ENCODE data around the gene OLFM4.

OLFM4 gene

DNA sequence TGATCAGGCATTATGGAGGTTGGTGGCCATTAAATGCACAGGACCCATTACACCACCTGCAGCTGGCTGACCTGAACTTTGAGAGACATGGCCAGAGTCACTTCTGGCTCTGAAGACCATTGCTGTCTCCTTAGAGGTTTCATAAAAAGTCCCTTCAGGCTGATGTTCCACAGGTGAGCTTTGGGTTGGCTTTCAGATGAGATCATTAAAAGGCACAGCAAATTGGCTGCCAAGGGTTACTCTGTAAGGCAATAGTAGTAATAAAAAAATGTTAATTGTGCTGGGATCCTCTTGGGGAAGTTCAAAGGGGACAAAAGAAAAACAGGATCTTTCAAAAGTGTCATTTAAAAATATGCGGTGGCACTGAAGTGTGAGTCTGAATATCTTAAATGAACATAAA, 4.2 kb downstream of the OLFM4 start:
- H3K4me3 ChIP-seq: no peak overlapping the region
- no peaks in the 10 kb centered on the region for H4K20me1 ChIP-seq
- no peaks in the 10 kb centered on the region for H3K9me3 ChIP-seq
- no peaks in the 10 kb centered on the region for H3K27me3 ChIP-seq
- H3K36me3 ChIP-seq: no peaks in the 10 kb centered on the region
- no peaks in the 10 kb centered on the region for H3K4me1 ChIP-seq
- H3K4me2 ChIP-seq: no peak overlapping the region
- no peak for TF ChIP-seq Cebpa-rat (IDR thresholded peaks at IDR 0.05)
- H3K9ac ChIP-seq: no peak overlapping the region
- no peak overlapping the region for H3K27ac ChIP-seq

DNA sequence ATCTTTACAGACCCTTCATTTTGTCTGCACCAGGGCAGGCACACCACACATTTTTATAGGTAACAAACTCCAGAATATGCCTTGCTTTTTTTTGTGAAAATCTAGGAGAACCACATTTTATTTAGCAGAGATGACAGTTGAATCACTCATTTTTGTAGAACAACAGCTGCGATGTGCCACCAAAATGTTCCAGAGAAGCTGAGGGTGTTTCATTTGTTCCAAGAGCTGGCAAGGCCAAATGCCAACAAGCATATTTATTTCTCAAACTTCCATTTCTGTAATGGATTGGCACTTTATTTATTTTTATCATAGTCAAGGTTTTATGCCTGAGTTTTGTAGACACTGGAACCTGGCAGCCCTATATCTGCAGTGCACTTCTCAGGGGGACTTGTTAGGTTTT, 10.4 kb downstream of the OLFM4 start:
- Histone ChIP-seq H3K9ac (no peak overlapping the region), H3K4me3 (no peak overlapping the region), H4K20me1 (no peaks in the 10 kb centered on the region), H3K36me3 (no peaks in the 10 kb centered on the region), H3K9me3 (no peaks in the 10 kb centered on the region), H3K4me1 (no peaks in the 10 kb centered on the region), H3K27me3 (no peaks in the 10 kb centered on the region), H3K4me2 (no peak overlapping the region), H3K27ac (no peak overlapping the region)
- TF ChIP-seq Cebpa-rat (IDR thresholded peaks at IDR 0.05): no peak

DNA sequence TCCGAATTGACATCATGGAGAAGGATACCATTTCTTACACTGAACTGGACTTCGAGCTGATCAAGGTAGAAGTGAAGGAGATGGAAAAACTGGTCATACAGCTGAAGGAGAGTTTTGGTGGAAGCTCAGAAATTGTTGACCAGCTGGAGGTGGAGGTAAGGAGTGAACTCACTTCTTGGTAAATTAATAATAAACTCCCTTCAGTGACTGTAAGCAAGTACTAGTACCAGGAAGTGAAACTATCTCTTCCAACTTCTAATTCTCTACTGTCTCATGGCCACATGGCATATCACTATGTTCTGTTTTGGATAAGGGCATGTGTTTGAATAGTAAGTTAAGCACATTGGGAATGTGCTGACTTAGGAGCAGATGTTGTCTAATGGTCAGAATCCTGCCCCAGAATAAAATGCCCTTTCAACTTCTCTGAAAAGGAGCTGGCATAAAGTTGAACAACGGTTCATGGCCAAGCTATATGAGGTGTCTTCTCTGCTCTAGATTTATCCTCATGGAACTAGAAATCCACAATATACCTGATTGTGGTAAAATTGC, 13.4 kb downstream of the OLFM4 start:
- Histone ChIP-seq H3K9me3 (no peaks in the 10 kb centered on the region), H3K9ac (no peak overlapping the region)

DNA sequence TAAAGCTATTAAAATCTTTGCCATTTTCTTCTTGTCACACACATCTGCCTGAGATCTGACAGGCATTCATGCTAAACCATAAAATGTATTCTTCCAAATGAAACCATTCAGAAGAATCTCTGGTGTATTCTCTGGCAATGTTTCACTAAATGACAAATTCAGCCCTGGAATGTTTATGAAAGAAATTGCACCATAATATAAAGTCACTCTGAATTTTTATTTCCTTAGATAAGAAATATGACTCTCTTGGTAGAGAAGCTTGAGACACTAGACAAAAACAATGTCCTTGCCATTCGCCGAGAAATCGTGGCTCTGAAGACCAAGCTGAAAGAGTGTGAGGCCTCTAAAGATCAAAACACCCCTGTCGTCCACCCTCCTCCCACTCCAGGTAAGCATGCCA, 14.3 kb downstream of the OLFM4 start:
- Histone ChIP-seq H3K9ac (no peak overlapping the region), H3K27ac (no peak overlapping the region), H3K36me3 (no peaks in the 10 kb centered on the region), H3K4me3 (no peak overlapping the region), H3K27me3 (no peaks in the 10 kb centered on the region), H3K4me1 (no peaks in the 10 kb centered on the region), H3K4me2 (no peak overlapping the region), H3K9me3 (no peaks in the 10 kb centered on the region), H4K20me1 (no peaks in the 10 kb centered on the region)
- no peak for TF ChIP-seq Cebpa-rat (IDR thresholded peaks at IDR 0.05)

More for the DNA sequence above, 13.4 kb downstream of the OLFM4 start:
- no peak for TF ChIP-seq Cebpa-rat (IDR thresholded peaks at IDR 0.05)
- no peaks in the 10 kb centered on the region for H3K4me1 ChIP-seq
- no peak overlapping the region for H3K4me2 ChIP-seq
- H3K27ac ChIP-seq: no peak overlapping the region
- H3K36me3 ChIP-seq: no peaks in the 10 kb centered on the region
- H3K4me3 ChIP-seq: no peak overlapping the region
- no peaks in the 10 kb centered on the region for H3K27me3 ChIP-seq
- H4K20me1 ChIP-seq: no peaks in the 10 kb centered on the region

DNA sequence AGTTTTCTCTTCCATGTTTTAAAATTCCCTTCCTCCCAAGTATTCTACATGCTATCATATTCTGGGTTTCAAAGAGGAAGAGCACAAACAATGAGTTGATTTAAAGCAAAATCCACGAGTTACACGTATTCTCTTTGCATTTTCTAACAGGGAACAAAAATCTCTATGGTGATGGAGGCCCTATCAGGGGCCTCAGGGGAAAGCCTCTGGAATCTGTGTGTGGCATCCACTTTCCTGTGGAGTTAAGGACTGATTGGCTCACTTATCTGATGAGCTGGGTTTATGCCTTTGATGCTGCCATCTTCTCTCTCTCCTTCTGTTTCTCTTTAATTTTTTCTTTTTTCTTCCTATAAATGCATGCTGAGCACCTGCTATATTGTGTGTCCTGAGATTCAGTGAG, 14.8 kb downstream of the OLFM4 start:
- Histone ChIP-seq H3K36me3 (no peaks in the 10 kb centered on the region), H4K20me1 (no peaks in the 10 kb centered on the region), H3K4me1 (no peaks in the 10 kb centered on the region), H3K4me3 (no peak overlapping the region), H3K4me2 (no peak overlapping the region), H3K9ac (no peak overlapping the region), H3K9me3 (no peaks in the 10 kb centered on the region), H3K27ac (no peak overlapping the region), H3K27me3 (no peaks in the 10 kb centered on the region)
- no peak for TF ChIP-seq Cebpa-rat (IDR thresholded peaks at IDR 0.05)

DNA sequence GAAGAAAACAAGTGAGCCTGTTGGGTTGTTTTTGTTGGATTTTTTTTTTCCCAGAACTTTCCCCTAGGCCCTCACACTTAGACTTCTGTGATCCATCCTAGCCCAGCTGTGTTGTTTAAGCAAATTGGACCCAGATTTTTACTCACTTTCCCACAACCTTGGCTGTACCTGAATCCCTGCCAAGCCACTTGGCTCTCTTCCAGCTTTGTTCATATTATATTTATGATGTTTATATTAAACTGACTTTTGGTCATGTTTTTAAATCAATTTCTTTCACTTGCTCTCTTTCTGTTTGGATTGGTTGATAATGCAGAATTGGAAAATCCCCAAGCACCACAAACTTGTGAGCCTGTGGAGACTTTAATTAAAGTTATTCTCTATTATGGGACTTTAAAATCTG, 16.6 kb downstream of the OLFM4 start:
- Histone ChIP-seq H3K4me2 (no peak overlapping the region), H3K36me3 (no peaks in the 10 kb centered on the region), H3K27me3 (no peaks in the 10 kb centered on the region), H4K20me1 (no peaks in the 10 kb centered on the region), H3K4me1 (no peaks in the 10 kb centered on the region), H3K9ac (no peak overlapping the region), H3K9me3 (no peaks in the 10 kb centered on the region), H3K27ac (no peak overlapping the region), H3K4me3 (no peak overlapping the region)
- no peak for TF ChIP-seq Cebpa-rat (IDR thresholded peaks at IDR 0.05)

DNA sequence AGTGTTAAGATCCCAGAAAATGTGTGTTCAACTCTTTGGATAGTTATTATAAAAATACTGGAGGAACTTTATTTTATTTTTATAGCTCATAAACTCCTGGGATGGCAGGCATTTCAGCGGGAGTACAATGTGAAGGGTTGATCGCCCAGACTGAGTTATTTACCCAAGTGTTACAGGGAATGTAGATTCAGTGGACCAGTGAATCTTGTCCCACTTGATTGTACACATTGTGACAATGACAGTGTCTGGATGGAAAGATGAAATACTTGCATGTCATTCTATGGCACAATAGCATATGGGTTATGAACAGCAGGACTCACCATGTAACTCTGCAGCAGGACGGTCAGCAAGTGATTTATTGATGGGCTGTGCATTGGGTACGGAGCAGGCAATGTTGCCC, 20.3 kb downstream of the OLFM4 start:
- H3K4me1 ChIP-seq: no peaks in the 10 kb centered on the region
- H3K9me3 ChIP-seq: no peaks in the 10 kb centered on the region
- H3K4me3 ChIP-seq: no peak overlapping the region
- H4K20me1 ChIP-seq: no peaks in the 10 kb centered on the region
- H3K9ac ChIP-seq: no peak overlapping the region
- no peaks in the 10 kb centered on the region for H3K36me3 ChIP-seq
- no peaks in the 10 kb centered on the region for H3K27me3 ChIP-seq
- H3K27ac ChIP-seq: no peak overlapping the region
- TF ChIP-seq Cebpa-rat (IDR thresholded peaks at IDR 0.05): no peak
- no peak overlapping the region for H3K4me2 ChIP-seq

DNA sequence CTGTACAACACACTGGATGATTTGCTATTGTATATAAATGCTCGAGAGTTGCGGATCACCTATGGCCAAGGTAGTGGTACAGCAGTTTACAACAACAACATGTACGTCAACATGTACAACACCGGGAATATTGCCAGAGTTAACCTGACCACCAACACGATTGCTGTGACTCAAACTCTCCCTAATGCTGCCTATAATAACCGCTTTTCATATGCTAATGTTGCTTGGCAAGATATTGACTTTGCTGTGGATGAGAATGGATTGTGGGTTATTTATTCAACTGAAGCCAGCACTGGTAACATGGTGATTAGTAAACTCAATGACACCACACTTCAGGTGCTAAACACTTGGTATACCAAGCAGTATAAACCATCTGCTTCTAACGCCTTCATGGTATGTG, 21.5 kb downstream of the OLFM4 start:
- no peak overlapping the region for H3K27ac ChIP-seq
- no peaks in the 10 kb centered on the region for H3K27me3 ChIP-seq
- TF ChIP-seq Cebpa-rat (IDR thresholded peaks at IDR 0.05): no peak
- H3K4me3 ChIP-seq: no peak overlapping the region
- H3K4me2 ChIP-seq: no peak overlapping the region
- no peaks in the 10 kb centered on the region for H3K9me3 ChIP-seq
- no peaks in the 10 kb centered on the region for H4K20me1 ChIP-seq
- H3K36me3 ChIP-seq: no peaks in the 10 kb centered on the region
- no peak overlapping the region for H3K9ac ChIP-seq
- H3K4me1 ChIP-seq: no peaks in the 10 kb centered on the region

DNA sequence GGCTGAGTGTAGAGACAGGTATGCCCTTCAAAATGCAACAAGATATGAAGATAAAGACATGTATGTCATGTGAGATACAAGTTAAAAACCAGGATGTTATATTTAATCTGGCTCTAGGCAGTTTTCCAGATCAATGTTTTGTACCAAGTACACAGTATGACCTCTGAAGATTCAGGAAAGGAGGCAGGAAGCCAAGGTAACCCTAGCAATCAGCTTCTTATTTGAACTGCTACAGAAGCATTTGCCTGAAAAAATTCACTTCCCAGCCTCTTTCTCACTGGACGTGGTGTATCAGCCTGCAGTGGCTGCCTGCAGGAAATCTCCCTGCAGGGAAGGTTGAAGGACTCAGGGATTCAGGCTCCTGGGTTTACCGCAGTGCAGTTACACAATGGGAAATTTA, 24.1 kb downstream of the OLFM4 start:
- TF ChIP-seq Cebpa-rat (IDR thresholded peaks at IDR 0.05): no peak

DNA sequence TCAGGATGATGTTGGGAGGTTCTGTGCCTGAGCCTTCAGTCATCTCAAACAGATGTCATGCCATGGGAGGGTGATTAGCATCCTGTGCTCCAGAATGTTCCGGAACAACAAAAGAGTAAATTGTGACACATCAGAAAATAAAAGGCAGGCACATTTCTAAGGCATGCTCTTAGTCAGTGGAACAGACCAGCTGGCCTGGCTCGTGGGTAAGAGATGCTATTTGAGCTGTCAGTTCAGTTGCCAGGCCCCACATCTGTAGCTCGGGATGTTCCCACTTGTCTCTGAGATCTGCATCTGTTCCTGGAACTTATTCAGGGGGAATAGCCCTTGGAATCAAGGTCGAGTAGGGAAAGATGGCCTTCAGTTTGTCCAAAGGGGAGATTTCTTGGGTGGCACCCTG, 26.0 kb downstream of the OLFM4 start:
- H4K20me1 ChIP-seq: no peaks in the 10 kb centered on the region
- H3K4me3 ChIP-seq: no peak overlapping the region
- H3K4me1 ChIP-seq: no peaks in the 10 kb centered on the region
- no peaks in the 10 kb centered on the region for H3K9me3 ChIP-seq
- H3K9ac ChIP-seq: no peak overlapping the region
- no peaks in the 10 kb centered on the region for H3K27me3 ChIP-seq
- H3K36me3 ChIP-seq: no peaks in the 10 kb centered on the region
- H3K27ac ChIP-seq: no peak overlapping the region
- H3K4me2 ChIP-seq: no peak overlapping the region
- no peak for TF ChIP-seq Cebpa-rat (IDR thresholded peaks at IDR 0.05)

More for the DNA sequence above, 24.1 kb downstream of the OLFM4 start:
- Histone ChIP-seq H3K4me2 (no peak overlapping the region), H4K20me1 (no peaks in the 10 kb centered on the region), H3K27me3 (no peaks in the 10 kb centered on the region), H3K36me3 (no peaks in the 10 kb centered on the region), H3K27ac (no peak overlapping the region), H3K4me1 (no peaks in the 10 kb centered on the region), H3K4me3 (no peak overlapping the region), H3K9me3 (no peaks in the 10 kb centered on the region), H3K9ac (no peak overlapping the region)

DNA sequence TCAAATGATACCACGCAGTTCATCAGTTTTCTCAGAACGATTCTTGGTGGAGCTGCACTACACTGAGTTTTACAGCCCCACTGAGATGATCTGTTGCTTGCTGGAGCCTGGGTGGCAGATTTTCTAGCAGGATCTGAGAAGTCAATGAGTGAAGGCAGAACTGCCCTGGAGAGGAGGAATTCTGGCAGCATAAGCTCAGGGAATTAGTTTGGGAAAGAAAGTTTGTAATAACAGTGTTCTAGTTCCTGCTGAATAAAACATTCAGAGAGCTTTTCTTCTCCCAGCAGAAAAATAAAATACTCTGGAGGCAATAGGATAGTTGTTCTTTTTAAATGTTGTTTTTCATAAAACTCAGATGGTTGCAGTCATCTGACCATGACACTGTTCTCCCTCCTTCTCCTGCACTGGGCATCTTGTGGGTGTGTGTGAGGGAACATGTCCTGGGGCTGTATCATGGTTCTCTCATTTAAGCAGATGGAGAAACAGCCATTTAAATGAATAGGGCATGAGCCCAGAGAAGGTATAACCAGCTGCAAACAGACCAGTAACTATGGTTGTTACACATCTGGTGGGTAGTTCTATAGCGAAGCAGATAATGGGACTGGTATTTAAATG, 29.6 kb downstream of the OLFM4 start:
- TF ChIP-seq Cebpa-rat (IDR thresholded peaks at IDR 0.05): no peak
- Histone ChIP-seq H3K27ac (no peak overlapping the region), H3K27me3 (no peaks in the 10 kb centered on the region), H3K4me3 (no peak overlapping the region), H3K36me3 (no peaks in the 10 kb centered on the region), H4K20me1 (no peaks in the 10 kb centered on the region), H3K9ac (no peak overlapping the region), H3K9me3 (no peaks in the 10 kb centered on the region), H3K4me1 (no peaks in the 10 kb centered on the region), H3K4me2 (no peak overlapping the region)
